ENCODE data around the gene CDKN2B-AS1.

Gene CDKN2B-AS1

DNA sequence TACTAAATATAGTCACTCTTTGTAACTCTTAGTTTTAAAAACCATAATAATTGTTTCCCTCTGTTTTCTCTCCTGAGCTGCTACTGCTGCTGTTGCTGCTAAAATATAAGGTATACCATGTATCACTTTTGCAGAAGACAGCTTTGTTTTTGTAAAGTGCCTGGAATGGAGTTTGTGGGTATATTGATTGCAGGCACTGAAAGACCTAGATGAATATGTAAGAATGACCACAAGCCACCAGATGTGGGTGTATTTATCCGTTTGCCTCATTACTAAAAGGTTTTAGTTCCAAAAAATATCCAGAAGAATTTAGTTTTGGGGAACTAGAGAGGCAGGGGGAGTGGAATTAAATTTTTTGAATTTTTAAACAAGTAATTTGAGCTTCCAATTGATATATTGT lies 165.6 kb downstream of the CDKN2B-AS1 start:
- no peak for DNase-seq

- no peak for DNase-seq
Observed at GRCh38 chr9:22165144-22165543, 170.6 kb downstream of the CDKN2B-AS1 start.

GRCh38 chr9:22169243-22169642 lies 174.7 kb downstream of the CDKN2B-AS1 start:
- DNase-seq: no peak

DNA sequence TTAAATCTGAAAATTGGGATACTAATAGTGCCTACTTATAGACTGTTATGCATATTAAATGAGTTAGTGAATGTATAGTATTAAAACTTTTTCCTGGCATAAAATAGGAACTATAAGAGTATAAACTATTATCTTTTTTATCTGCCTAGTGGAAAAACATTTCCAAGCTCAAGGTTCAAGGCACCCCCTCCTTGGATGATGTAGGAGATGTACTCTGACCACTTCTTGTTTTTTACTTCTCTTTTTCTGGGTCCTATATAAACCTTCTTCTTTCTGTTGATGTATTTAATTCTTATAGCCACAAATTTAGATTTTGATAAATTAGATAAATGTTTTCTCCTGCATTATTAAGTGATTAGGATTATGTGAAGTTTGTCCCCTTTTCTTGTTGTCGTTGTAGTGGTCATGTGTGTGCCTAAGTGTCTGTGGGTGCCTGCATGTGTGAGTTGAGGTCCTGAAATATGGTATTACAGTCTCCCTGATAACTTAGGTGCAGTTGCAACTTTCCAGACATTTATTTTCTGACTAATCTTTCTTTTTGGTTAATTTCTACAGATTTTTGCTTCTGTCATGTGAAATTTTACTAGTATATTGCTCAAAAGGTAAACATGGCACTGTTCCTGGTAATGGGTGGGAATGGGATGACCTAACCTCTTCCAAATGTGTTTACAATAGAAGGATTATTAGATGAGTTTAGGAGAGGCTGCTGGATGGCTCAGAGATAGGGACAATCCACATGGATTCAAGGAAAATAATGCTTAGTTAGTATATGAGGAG lies 175.3 kb downstream of the CDKN2B-AS1 start:
- no peak for DNase-seq
